CD14-positive monocyte (primary cell): ENCODE results near the gene PAQR7. TPM values are rescaled to one million over a fixed set of nuclear protein-coding genes. Genes with fewer than 3 reads are reported as not detected.

Source experiments
- DNase-seq, 3 donors: peaks; one replicate each; pipeline ENCODE4 v3.0.0-alpha.2; 2011 to 2022
- H2AFZ ChIP-seq: 2 replicates; pipeline ENCODE4 v1.6.0; 2012; ENCODE audit warnings: mild to moderate bottlenecking, low read depth, low read length, inconsistent platforms; ENCODE audit not compliant: insufficient read depth, poor library complexity, severe bottlenecking
- H3K27ac ChIP-seq, 2 donors: 1 replicate in 1 of 2; 2 replicates in 1 of 2; pipeline ENCODE4 v1.5.1; 2012 to 2013; ENCODE audit warnings: low read length in 2 of 2, control low read depth in 1 of 2, inconsistent platforms in 1 of 2, low read depth in 1 of 2, mild to moderate bottlenecking in 1 of 2
- H3K27me3 ChIP-seq, 2 donors: one replicate each; pipeline versions ENCODE4 v1.6.0 to v1.6.1; 2011 to 2013; ENCODE audit warnings: low read length in 2 of 2; ENCODE audit not compliant: control insufficient read depth in 2 of 2, insufficient read depth in 2 of 2
- H3K36me3 ChIP-seq, 2 donors: replicated peaks in 1 of 2; 1 replicate in 1 of 2; 2 replicates in 1 of 2; pipeline versions ENCODE4 v1.5.1 to v1.6.1; 2012 to 2013; ENCODE audit warnings: low read length in 2 of 2, control low read depth in 1 of 2, inconsistent platforms in 1 of 2, mild to moderate bottlenecking in 1 of 2; ENCODE audit not compliant: insufficient read depth in 2 of 2, control insufficient read depth in 1 of 2
- H3K4me1 ChIP-seq, 2 donors: 1 replicate in 1 of 2; 2 replicates in 1 of 2; pipeline versions ENCODE4 v1.5.1 to v1.6.1; 2012 to 2013; ENCODE audit warnings: low read length in 2 of 2, control low read depth in 1 of 2, inconsistent platforms in 1 of 2, mild to moderate bottlenecking in 1 of 2, moderate library complexity in 1 of 2; ENCODE audit not compliant: insufficient read depth in 2 of 2, control insufficient read depth in 1 of 2
- H3K4me2 ChIP-seq: replicated peaks from 2 replicates; pipeline ENCODE3; 2012; ENCODE audit warnings: low read length, moderate library complexity, mild to moderate bottlenecking; ENCODE audit not compliant: poor library complexity, severe bottlenecking; ENCODE audit errors: extremely low read depth
- H3K4me3 ChIP-seq, 3 experiments: fragments of 200-600 bp in 1 of 3; sonication (generic) in 1 of 3; replicated peaks in 1 of 3; 1 replicate in 2 of 3; 2 replicates in 1 of 3; pipeline ENCODE4 v1.5.1; 2011 to 2013; ENCODE audit warnings: low read length in 3 of 3, mild to moderate bottlenecking in 3 of 3, control low read depth in 2 of 3, low read depth in 2 of 3, inconsistent platforms in 1 of 3, moderate library complexity in 1 of 3
- H3K79me2 ChIP-seq: 2 replicates; pipeline ENCODE4 v1.6.0; 2012; ENCODE audit warnings: mild to moderate bottlenecking, control low read depth, inconsistent platforms, low read length, moderate library complexity; ENCODE audit not compliant: insufficient read depth
- H3K9ac ChIP-seq: 2 replicates; pipeline ENCODE4 v1.6.0; 2017; ENCODE audit warnings: low read length, mild to moderate bottlenecking; ENCODE audit not compliant: insufficient read depth, poor library complexity, severe bottlenecking
- H3K9me3 ChIP-seq, 2 donors: replicated peaks in 1 of 2; 1 replicate in 1 of 2; 2 replicates in 1 of 2; pipeline versions ENCODE4 v1.5.1 to v1.6.1; 2012 to 2013; ENCODE audit warnings: low read length in 2 of 2, control low read depth in 1 of 2; ENCODE audit not compliant: control insufficient read depth in 1 of 2, insufficient read depth in 1 of 2
- H4K20me1 ChIP-seq: 2 replicates; pipeline ENCODE4 v1.6.0; 2012; ENCODE audit warnings: mild to moderate bottlenecking, low read length, control low read depth, moderate library complexity; ENCODE audit not compliant: insufficient read depth
- H3K27ac Mint-ChIP-seq, 7 donors: one replicate each; pipeline ENCODE4 v1.8.0; 2020; ENCODE audit warnings: mild to moderate bottlenecking in 7 of 7, mixed read lengths in 7 of 7, moderate library complexity in 6 of 7, inconsistent platforms in 2 of 7
- H3K27me3 Mint-ChIP-seq, 3 donors: one replicate each; pipeline ENCODE4 v1.8.0; 2021 to 2022; ENCODE audit warnings: low read depth in 3 of 3, mild to moderate bottlenecking in 3 of 3, mixed read lengths in 3 of 3, moderate library complexity in 3 of 3, inconsistent platforms in 1 of 3
- H3K36me3 Mint-ChIP-seq, 2 donors: one replicate each; pipeline ENCODE4 v1.8.0; 2020; ENCODE audit warnings: mixed read lengths in 2 of 2, inconsistent platforms in 1 of 2, mild to moderate bottlenecking in 1 of 2
- H3K4me1 Mint-ChIP-seq: one replicate; pipeline ENCODE4 v1.8.0; 2020; ENCODE audit warnings: mild to moderate bottlenecking, mixed read lengths
- H3K4me3 Mint-ChIP-seq, 2 donors: one replicate each; pipeline ENCODE4 v1.8.0; 2020; ENCODE audit warnings: mild to moderate bottlenecking in 2 of 2, mixed read lengths in 2 of 2, moderate library complexity in 1 of 2
- H3K9me3 Mint-ChIP-seq, 7 donors: one replicate each; pipeline ENCODE4 v1.8.0; 2020 to 2022; ENCODE audit warnings: mixed read lengths in 7 of 7, mild to moderate bottlenecking in 6 of 7, moderate library complexity in 6 of 7, inconsistent platforms in 2 of 7
- CTCF ChIP-seq: fragments of 200-600 bp; IDR thresholded peaks from one replicate; pipeline ENCODE4 v1.8.0; 2022; ENCODE audit warnings: antibody characterized with exemption, mild to moderate bottlenecking
- WGBS: methylation state at CpG from one replicate; pipeline ENCODE4 v1.1.5; 2013; ENCODE audit warnings: missing lambda C conversion rate; ENCODE audit not compliant: insufficient coverage; 5-methylcytosine and 5-hydroxymethylcytosine counted together
- intact Hi-C, 2 donors: fragments of 100-400 bp; cut with micrococcal nuclease; formaldehyde crosslinking; loops; one replicate each; pipeline versions ENCODE4 v1.15.0 to v1.15.1; 2023
- polyA plus RNA-seq, 3 donors: library from polyadenylated mRNA; depleted of rRNA in 1 of 3; unstranded in 2 of 3; stranded (reverse) in 1 of 3; fragments of 300-500 nt in 2 of 3; fragments of >200 nt in 1 of 3; fragmentation: Illumina TruSeq in 2 of 3; gene quantifications; 1 replicate in 2 of 3; 2 replicates in 1 of 3; pipeline ENCODE4 v1.2.3, GENCODE V29; 2012 to 2021

PAQR7 gene
- polyA plus RNA-seq, 3 donors, result 0.92 to 13.3 (median 1.0) TPM

- Histone ChIP-seq H3K4me2 (peak overlapping the region; percentile 99), H3K9ac (no peak overlapping the region), H2AFZ (no peak overlapping the region), H3K4me1 (peaks cover 20 to 33% of the 10 kb centered on the region in 2 donors), H4K20me1 (peaks cover 22% of the 10 kb centered on the region), H3K27me3 (no peaks in the 10 kb centered on the region), H3K36me3 (peaks cover 25 to 31% of the 10 kb centered on the region in 2 donors), H3K27ac (no peak overlapping the region), H3K9me3 (no peaks in the 10 kb centered on the region), H3K4me3 (peak overlapping the region in 1 of 3 experiments; percentile 93), H3K79me2 (peaks cover 37% of the 10 kb centered on the region)
- Mint-ChIP-seq H3K36me3 (peaks cover 31 to 42% of the 10 kb centered on the region in 2 donors), H3K4me1 (peaks cover 34% of the 10 kb centered on the region), H3K9me3 (peaks cover 0 to 2% (median 0%) of the 10 kb centered on the region in 7 donors), H3K27me3 (peaks cover 0 to 4% (median 3%) of the 10 kb centered on the region in 3 donors), H3K27ac (peak overlapping the region in 1 of 7 donors; percentile 28), H3K4me3 (peak overlapping the region in 1 of 2 donors; percentile 11)
- DNase-seq, result no peak
- intact Hi-C loops, result no loop called here
- WGBS, result 100% methylated on average over 1 of the region's 6 CpGs
- TF ChIP-seq CTCF, result no peak
Observed at GRCh38 chr1:25818569-25818968, 56.9 kb downstream of the PAQR7 start.

- TF ChIP-seq CTCF, result no peak
- Histone ChIP-seq H3K27me3 (no peaks in the 10 kb centered on the region), H3K36me3 (peaks cover 23 to 32% of the 10 kb centered on the region in 2 donors), H4K20me1 (peaks cover 18% of the 10 kb centered on the region), H2AFZ (no peak overlapping the region), H3K4me2 (no peak overlapping the region), H3K27ac (no peak overlapping the region), H3K9ac (no peak overlapping the region), H3K4me1 (peaks cover 20 to 33% of the 10 kb centered on the region in 2 donors), H3K9me3 (no peaks in the 10 kb centered on the region), H3K79me2 (peaks cover 31% of the 10 kb centered on the region), H3K4me3 (no peak overlapping the region)
- 88% methylated on average over 2 of the region's 8 CpGs for WGBS
- H3K27ac Mint-ChIP-seq, result peak overlapping the region in 4 of 7 donors; percentile 44 to 78 (median 56)
- H3K36me3 Mint-ChIP-seq, result peaks cover 33 to 42% of the 10 kb centered on the region in 2 donors
- no peak for DNase-seq
- peaks cover 0 to 4% (median 2%) of the 10 kb centered on the region in 3 donors for H3K27me3 Mint-ChIP-seq
- H3K4me3 Mint-ChIP-seq, result no peak overlapping the region
- peaks cover 0 to 2% (median 0%) of the 10 kb centered on the region in 7 donors for H3K9me3 Mint-ChIP-seq
- H3K4me1 Mint-ChIP-seq, result peaks cover 34% of the 10 kb centered on the region
- intact Hi-C loops, result no loop called here
Observed at GRCh38 chr1:25817840-25818501, 57.5 kb downstream of the PAQR7 start.
